ENCODE results near the gene ANKMY1.
A peak's percentile ranks its signal among the peaks of the same experiment; 100 is the strongest.

The ANKMY1 gene

GRCh38 chr2:240557808-240558207 is at the start of gene ANKMY1:
Gene ANKMY1, minus strand, starts transcription at chr2:240557988. Its CDS starts 653 bp downstream, at chr2:240557335.
- DNase-seq (ENCODE audit: low read depth), result peak; percentile 61

- DNase-seq (ENCODE audit: low read depth), result no peak
Observed at GRCh38 chr2:240605867-240606743, 48.3 kb upstream of the ANKMY1 start.

- DNase-seq (ENCODE audit: low read depth), result no peak
Observed at GRCh38 chr2:240604939-240605716, 47.3 kb upstream of the ANKMY1 start.

GRCh38 chr2:240604291-240604938 is 46.6 kb upstream of the ANKMY1 start:
- peak; percentile 71 for DNase-seq (ENCODE audit: low read depth)

GRCh38 chr2:240603846-240604245 is 46.1 kb upstream of the ANKMY1 start:
- no peak for DNase-seq (ENCODE audit: low read depth)

- no peak for DNase-seq (ENCODE audit: low read depth)
Observed at GRCh38 chr2:240603081-240603835, 45.5 kb upstream of the ANKMY1 start.

- DNase-seq (ENCODE audit: low read depth), result no peak
Observed at GRCh38 chr2:240602266-240603050, 44.7 kb upstream of the ANKMY1 start.

GRCh38 chr2:240601831-240602160 is 44.0 kb upstream of the ANKMY1 start:
- no peak for DNase-seq (ENCODE audit: low read depth)

GRCh38 chr2:240601061-240601830 is 43.5 kb upstream of the ANKMY1 start:
- no peak for DNase-seq (ENCODE audit: low read depth)

GRCh38 chr2:240600451-240600961 is 42.7 kb upstream of the ANKMY1 start:
- no peak for DNase-seq (ENCODE audit: low read depth)

- DNase-seq (ENCODE audit: low read depth), result no peak
Observed at GRCh38 chr2:240599141-240599583, 41.4 kb upstream of the ANKMY1 start.

GRCh38 chr2:240598311-240598911 is 40.6 kb upstream of the ANKMY1 start:
- DNase-seq (ENCODE audit: low read depth), result no peak

- no peak for DNase-seq (ENCODE audit: low read depth)
Observed at GRCh38 chr2:240597419-240598181, 39.8 kb upstream of the ANKMY1 start.

GRCh38 chr2:240597054-240597418 is 39.2 kb upstream of the ANKMY1 start:
- DNase-seq (ENCODE audit: low read depth), result no peak

GRCh38 chr2:240596491-240596931 is 38.7 kb upstream of the ANKMY1 start:
- DNase-seq (ENCODE audit: low read depth), result no peak

GRCh38 chr2:240596080-240596460 is 38.3 kb upstream of the ANKMY1 start:
- DNase-seq (ENCODE audit: low read depth), result no peak

- DNase-seq (ENCODE audit: low read depth), result no peak
Observed at GRCh38 chr2:240595381-240596079, 37.7 kb upstream of the ANKMY1 start.
